ENCODE data around the gene LRRIQ1.

- no peak for TF ChIP-seq CTCF (tag by site-specific recombination; IDR thresholded peaks at IDR 0.05)
- TF ChIP-seq ZBTB26 (tag by site-specific recombination; optimal IDR thresholded peaks at IDR 0.05), result no peak
- no peak for TF ChIP-seq ZNF544 (tag by site-specific recombination; IDR thresholded peaks at IDR 0.05)
- TF ChIP-seq GLI4 (tag by site-specific recombination; IDR thresholded peaks at IDR 0.05), result no peak
- no peak for TF ChIP-seq ZNF2 (tag by site-specific recombination; IDR thresholded peaks at IDR 0.05)
- TF ChIP-seq ZNF274 (IDR thresholded peaks at IDR 0.05; ENCODE audit: low read length), result no peak
- TF ChIP-seq ZNF274 (tag by site-specific recombination; IDR thresholded peaks at IDR 0.05; ENCODE audit: borderline replicate concordance), result no peak
- TF ChIP-seq ZFP37 (tag by site-specific recombination; IDR thresholded peaks at IDR 0.05), result no peak
- TF ChIP-seq REST (tag by site-specific recombination; IDR thresholded peaks at IDR 0.05), result no peak
- no peak for TF ChIP-seq ZNF362 (tag by site-specific recombination; IDR thresholded peaks at IDR 0.05)
- no peak for TF ChIP-seq ZBTB1 (tag by site-specific recombination; IDR thresholded peaks at IDR 0.05)
- TF ChIP-seq ZNF394 (tag by site-specific recombination; IDR thresholded peaks at IDR 0.05; ENCODE audit: borderline replicate concordance), result no peak
- no peak for TF ChIP-seq ZNF239 (tag by site-specific recombination; IDR thresholded peaks at IDR 0.05)
Observed at GRCh38 chr12:84998341-84998740, 37.8 kb upstream of the LRRIQ1 start.
